ENCODE results near the gene ANKRD6. TPM values are rescaled to one million over a fixed set of nuclear protein-coding genes. Genes with fewer than 3 reads are reported as not detected.

Gene ANKRD6
- total RNA-seq, 6 experiments from 2014 or later, result 5.3 to 14.8 (median 8.3) TPM

DNA sequence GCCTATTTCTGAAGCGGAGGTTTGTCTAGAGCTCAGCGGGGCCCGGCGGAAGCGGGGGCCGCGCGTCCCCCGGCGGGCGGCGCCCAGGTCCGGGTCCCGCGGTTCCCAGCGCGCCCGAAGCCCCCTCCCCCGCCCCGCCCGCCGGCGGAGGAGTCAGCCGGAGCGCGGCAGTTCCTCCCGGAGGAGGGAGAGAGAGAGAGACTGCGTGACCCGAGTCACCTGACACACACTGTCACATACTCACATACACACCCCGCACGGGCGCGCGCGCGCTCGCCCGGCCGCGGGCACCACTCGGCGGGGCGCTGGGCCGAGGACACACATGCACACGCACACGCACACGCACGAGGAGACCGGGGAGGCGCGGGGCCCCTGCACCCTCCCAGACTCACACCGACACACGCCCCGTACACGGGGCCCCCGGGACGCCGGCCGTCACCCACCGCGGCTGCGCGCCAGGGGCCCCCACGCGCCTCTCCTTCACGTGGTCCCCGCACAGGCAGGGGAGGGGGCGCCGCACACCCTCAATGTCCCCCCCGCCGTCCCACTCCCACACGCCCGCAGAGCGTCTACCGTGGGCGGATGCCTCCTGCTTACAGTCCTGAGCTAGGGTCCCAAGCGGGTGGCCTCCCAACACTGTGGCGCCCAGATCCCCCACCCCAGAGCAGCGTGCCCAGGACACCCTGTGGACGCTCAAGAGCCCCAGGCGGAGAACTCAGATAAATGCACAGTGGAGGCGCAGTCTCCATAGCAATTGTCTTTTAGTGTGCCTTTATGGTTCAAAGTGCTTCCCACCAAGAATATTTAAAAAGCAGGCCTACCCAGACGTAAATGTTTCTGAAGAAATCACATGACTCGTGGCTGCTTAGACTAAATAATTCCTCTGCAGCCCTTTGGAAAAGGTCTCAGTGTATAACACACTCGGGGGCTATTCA lies 20.6 kb upstream of the ANKRD6 start, which contains the start of gene RRAGD:
TSS of gene RRAGD (minus strand) at position 203 of the 935 bp plus-strand sequence. CDS start 280 bp downstream, outside the sequence.
- Histone ChIP-seq H3K36me3 (no peaks in the 10 kb centered on the region), H3K9me3 (no peaks in the 10 kb centered on the region), H3K27ac (peak within 1 kb of the TSS; percentile 47 to 70 (median 55)), H3K27me3 (no peaks in the 10 kb centered on the region), H3K4me1 (peaks cover 0 to 8% (median 0%) of the 10 kb centered on the region in 4 donors), H3K4me3 (peak within 1 kb of the TSS; percentile 70 to 90 (median 76))
- ATAC-seq (peak; percentile 89 to 93 (median 92)), DNase-seq (peak; percentile 83 to 90 (median 84))
- intact Hi-C loops (cut with DNase I), result no loop called here
- 4% methylated on average over 7 of the region's 85 CpGs for WGBS (ENCODE audit: insufficient coverage, low coverage, low lambda C conversion rate, missing lambda C conversion rate)
- peak; percentile 51 for TF ChIP-seq POLR2A (IDR thresholded peaks at IDR 0.05)
- TF ChIP-seq, protein P1, sequence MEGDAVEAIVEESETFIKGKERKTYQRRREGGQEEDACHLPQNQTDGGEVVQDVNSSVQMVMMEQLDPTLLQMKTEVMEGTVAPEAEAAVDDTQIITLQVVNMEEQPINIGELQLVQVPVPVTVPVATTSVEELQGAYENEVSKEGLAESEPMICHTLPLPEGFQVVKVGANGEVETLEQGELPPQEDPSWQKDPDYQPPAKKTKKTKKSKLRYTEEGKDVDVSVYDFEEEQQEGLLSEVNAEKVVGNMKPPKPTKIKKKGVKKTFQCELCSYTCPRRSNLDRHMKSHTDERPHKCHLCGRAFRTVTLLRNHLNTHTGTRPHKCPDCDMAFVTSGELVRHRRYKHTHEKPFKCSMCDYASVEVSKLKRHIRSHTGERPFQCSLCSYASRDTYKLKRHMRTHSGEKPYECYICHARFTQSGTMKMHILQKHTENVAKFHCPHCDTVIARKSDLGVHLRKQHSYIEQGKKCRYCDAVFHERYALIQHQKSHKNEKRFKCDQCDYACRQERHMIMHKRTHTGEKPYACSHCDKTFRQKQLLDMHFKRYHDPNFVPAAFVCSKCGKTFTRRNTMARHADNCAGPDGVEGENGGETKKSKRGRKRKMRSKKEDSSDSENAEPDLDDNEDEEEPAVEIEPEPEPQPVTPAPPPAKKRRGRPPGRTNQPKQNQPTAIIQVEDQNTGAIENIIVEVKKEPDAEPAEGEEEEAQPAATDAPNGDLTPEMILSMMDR (IDR thresholded peaks at IDR 0.05), result no peak

DNA sequence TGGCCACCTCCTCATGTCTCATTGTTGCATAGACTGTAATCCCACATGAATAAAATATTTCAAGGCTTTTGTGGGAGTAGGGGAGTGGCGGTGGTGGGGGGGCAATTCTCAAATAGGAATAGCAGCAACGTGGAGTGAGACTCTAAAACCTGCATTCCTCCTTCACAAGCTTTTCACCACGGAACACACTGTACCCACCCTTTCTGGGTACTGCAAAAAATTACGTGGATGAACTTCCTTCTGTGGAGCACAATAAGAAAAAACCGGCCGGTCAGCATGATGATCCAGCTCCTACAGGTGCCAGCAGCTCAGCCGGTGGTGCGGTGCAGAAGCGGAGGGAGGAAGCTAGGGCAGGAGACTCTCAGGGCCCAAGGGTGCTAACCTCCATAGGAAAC lies 19.9 kb upstream of the ANKRD6 start:
- peaks cover 0 to 8% (median 0%) of the 10 kb centered on the region in 4 donors for H3K4me1 ChIP-seq
- no peaks in the 10 kb centered on the region for H3K36me3 ChIP-seq
- intact Hi-C loops (cut with DNase I), result no loop called here
- DNase-seq, result peak in 1 of 3 donors; percentile 25
- H3K27me3 ChIP-seq, result no peaks in the 10 kb centered on the region
- 36% methylated on average over 9 of the region's 9 CpGs for WGBS (ENCODE audit: insufficient coverage, low coverage, low lambda C conversion rate, missing lambda C conversion rate)
- peak overlapping the region; percentile 70 to 90 (median 76) for H3K4me3 ChIP-seq
- TF ChIP-seq, protein P1 (IDR thresholded peaks at IDR 0.05), result no peak
- TF ChIP-seq POLR2A (IDR thresholded peaks at IDR 0.05), result no peak
- no peaks in the 10 kb centered on the region for H3K9me3 ChIP-seq
- no peak for ATAC-seq
- H3K27ac ChIP-seq, result no peak overlapping the region

DNA sequence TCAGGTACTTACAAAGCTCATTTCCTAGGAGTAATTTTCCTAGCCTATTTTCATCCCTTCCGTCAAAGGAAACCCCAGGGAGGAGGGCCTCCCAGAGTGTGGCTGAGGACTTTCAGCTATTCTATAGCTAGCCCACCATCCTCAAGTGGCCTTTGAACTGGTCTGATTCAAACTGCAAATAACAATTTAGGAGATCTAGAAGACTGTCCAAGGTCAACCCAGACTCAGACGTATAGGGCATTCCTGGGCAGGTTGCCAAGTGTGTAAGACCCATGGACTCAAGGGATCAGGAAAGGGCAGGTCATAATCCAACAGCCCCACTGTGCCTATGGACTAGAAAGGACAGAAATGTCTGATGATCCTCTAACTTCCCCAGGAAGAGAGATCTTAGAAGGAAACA lies 18.7 kb upstream of the ANKRD6 start:
- H3K9me3 ChIP-seq, result no peaks in the 10 kb centered on the region
- no peaks in the 10 kb centered on the region for H3K27me3 ChIP-seq
- H3K4me3 ChIP-seq, result no peak overlapping the region
- 0% methylated on average over 2 of the region's 2 CpGs for WGBS (ENCODE audit: insufficient coverage, low coverage, low lambda C conversion rate, missing lambda C conversion rate)
- ATAC-seq (no peak), DNase-seq (no peak)
- H3K36me3 ChIP-seq, result no peaks in the 10 kb centered on the region
- intact Hi-C loops (cut with DNase I), result no loop called here
- peaks cover 0 to 8% (median 0%) of the 10 kb centered on the region in 4 donors for H3K4me1 ChIP-seq
- no peak overlapping the region for H3K27ac ChIP-seq
- no peak for TF ChIP-seq POLR2A (IDR thresholded peaks at IDR 0.05)
- TF ChIP-seq, protein P1 (IDR thresholded peaks at IDR 0.05), result no peak

DNA sequence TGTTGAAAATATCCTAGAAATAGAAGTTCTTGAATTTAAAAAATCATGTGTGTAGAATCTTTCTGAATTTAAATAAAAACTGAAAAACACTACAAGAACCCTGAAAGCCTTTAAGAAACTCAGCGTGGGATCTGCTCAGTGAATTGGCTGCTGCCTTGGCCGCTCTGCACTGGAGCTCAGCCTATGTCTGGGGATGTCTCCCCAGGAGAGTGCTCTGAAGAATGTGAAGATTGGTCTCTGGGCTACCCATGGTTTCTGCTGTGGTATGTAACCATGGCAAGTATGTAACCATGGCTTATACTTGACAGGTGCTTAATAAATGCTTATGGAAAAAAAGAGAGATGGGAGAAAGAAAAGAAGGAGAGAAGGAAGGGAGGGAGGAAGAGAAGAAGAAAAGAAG lies 17.8 kb upstream of the ANKRD6 start:
- Histone ChIP-seq H3K27ac (no peak overlapping the region), H3K9me3 (no peaks in the 10 kb centered on the region), H3K27me3 (no peaks in the 10 kb centered on the region), H3K4me1 (peaks cover 0 to 8% (median 0%) of the 10 kb centered on the region in 4 donors), H3K4me3 (no peak overlapping the region), H3K36me3 (no peaks in the 10 kb centered on the region)
- DNase-seq, result no peak
- ATAC-seq, result no peak
- no peak for TF ChIP-seq POLR2A (IDR thresholded peaks at IDR 0.05)
- TF ChIP-seq, protein P1 (IDR thresholded peaks at IDR 0.05), result no peak
- intact Hi-C loops (cut with DNase I), result no loop called here
- 81% methylated on average over 2 of the region's 2 CpGs for WGBS (ENCODE audit: insufficient coverage, low coverage, low lambda C conversion rate, missing lambda C conversion rate)

Measured in right lobe of liver (tissue), 6 donors.